Vein endothelial cell (primary cell): ENCODE data around the gene MS4A4A. TPM values are rescaled to one million over a fixed set of nuclear protein-coding genes. Genes with fewer than 3 reads are reported as not detected.

Source experiments
- total RNA-seq: library from RNA; depleted of rRNA; stranded (reverse); fragments of >200 nt; gene quantifications from 2 replicates; pipeline ENCODE4 v1.2.3, GENCODE V29; 2012

Gene MS4A4A
- not detected in 2 replicates for total RNA-seq

GRCh38 chr11:60280412-60280811 is at the start of gene MS4A4A:
Gene MS4A4A, plus strand, starts transcription at chr11:60280666. Its CDS starts 10 bp downstream, at chr11:60280676.

GRCh38 chr11:60242740-60243239 is 37.7 kb upstream of the MS4A4A start, which contains the start of gene MS4A4E:
Gene MS4A4E, minus strand, starts transcription at chr11:60243137. Its CDS starts 13,082 bp downstream, at chr11:60230055.

DNA sequence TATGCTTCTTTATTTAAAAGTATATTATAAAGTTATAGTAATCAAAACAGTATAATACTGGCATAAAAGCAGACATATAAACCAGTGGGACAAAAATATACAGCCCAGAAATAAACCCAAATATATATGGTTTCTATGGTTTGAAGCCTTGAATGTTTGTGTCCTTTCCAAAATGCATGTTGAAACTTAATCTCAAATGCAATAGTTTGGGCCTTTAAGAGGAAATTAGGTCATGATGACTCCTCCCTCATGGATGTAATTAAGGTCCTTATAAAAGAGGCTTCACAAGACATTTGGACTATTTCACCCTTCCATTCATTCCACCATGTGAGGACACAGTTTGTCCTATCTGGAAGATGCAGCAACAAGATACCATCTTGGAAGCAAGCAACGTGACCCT is 46.5 kb downstream of the MS4A4A start, which contains the start of gene MS4A6E:
MS4A6E (plus strand) TSS at position 301 of the 400 bp plus-strand sequence. CDS start 7,641 bp downstream, outside the sequence.

Other genes starting within 250 kb of the MS4A4A start
- not detected in 2 replicates for gene OOSP2, start 240.3 kb upstream of the MS4A4A start, total RNA-seq
- not detected in 2 replicates for gene MS4A3, start 224.0 kb upstream of the MS4A4A start, total RNA-seq
- not detected in 2 replicates for gene MS4A2, start 192.0 kb upstream of the MS4A4A start, total RNA-seq
- gene MS4A6A, start 97.6 kb upstream of the MS4A4A start, total RNA-seq, result 3.4 and 3.6 TPM in 2 replicates
- gene MS4A4E, start 37.5 kb upstream of the MS4A4A start, total RNA-seq, result not detected in 2 replicates
- not detected in 2 replicates for gene MS4A6E, start 46.6 kb downstream of the MS4A4A start, total RNA-seq
- not detected in 2 replicates for gene MS4A7, start 97.9 kb downstream of the MS4A4A start, total RNA-seq
- gene MS4A14, start 115.8 kb downstream of the MS4A4A start, total RNA-seq, result not detected in 2 replicates
- not detected in 2 replicates for gene MS4A5, start 148.9 kb downstream of the MS4A4A start, total RNA-seq
- gene MS4A1, start 175.2 kb downstream of the MS4A4A start, total RNA-seq, result not detected in 2 replicates
- gene MS4A12, start 212.1 kb downstream of the MS4A4A start, total RNA-seq, result not detected in 2 replicates
- not detected in 2 replicates for gene MS4A13, start 234.7 kb downstream of the MS4A4A start, total RNA-seq